GM19468 (cell line): ENCODE results near the gene PEX7.

Experiments used
- ATAC-seq: cut with Tn5 transposase; IDR thresholded peaks from one replicate; pipeline ENCODE4 v1.9.1; 2021; ENCODE audit warnings: mild to moderate bottlenecking, moderate library complexity, moderate number of reproducible peaks; ENCODE audit not compliant: unreplicated experiment; ENCODE audit errors: extremely low read depth

Gene PEX7, protein sequence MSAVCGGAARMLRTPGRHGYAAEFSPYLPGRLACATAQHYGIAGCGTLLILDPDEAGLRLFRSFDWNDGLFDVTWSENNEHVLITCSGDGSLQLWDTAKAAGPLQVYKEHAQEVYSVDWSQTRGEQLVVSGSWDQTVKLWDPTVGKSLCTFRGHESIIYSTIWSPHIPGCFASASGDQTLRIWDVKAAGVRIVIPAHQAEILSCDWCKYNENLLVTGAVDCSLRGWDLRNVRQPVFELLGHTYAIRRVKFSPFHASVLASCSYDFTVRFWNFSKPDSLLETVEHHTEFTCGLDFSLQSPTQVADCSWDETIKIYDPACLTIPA

DNA sequence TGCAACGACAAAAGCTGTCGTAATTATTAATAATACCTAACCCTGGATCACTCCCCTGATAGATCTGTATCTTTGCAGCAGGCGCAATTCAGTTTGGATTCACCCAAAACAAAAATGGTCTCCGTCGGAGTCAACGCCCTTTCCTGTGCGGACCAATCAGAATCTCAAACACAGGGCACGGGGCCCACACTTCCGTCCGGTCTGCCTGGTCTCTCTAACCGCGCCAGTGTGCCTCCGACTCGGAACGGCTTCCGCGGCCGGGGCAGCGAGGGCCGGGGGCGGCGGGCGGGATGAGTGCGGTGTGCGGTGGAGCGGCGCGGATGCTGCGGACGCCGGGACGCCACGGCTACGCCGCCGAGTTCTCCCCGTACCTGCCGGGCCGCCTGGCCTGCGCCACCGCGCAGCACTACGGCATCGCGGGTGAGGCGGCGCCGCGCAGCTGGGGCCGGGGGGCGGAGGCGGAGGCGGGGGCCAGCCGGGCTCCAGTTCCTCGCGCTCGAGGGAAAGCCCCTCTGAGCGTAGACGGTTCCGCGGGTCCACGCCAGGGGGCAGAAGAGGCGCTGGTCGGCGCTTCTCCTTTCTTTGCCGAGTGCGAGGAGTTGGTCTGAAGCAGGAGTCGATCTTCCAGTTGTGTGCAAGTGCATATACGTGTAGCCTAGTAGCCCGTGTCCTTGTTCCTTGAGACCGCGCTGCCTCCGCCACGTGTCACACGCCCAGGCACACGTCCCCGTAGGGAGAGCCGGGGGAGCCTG is at the start of gene PEX7:
PEX7 (plus strand) TSS at position 217 of the 752 bp plus-strand sequence; CDS start at position 291, 74 bp downstream.
- peak; percentile 94 for ATAC-seq

DNA sequence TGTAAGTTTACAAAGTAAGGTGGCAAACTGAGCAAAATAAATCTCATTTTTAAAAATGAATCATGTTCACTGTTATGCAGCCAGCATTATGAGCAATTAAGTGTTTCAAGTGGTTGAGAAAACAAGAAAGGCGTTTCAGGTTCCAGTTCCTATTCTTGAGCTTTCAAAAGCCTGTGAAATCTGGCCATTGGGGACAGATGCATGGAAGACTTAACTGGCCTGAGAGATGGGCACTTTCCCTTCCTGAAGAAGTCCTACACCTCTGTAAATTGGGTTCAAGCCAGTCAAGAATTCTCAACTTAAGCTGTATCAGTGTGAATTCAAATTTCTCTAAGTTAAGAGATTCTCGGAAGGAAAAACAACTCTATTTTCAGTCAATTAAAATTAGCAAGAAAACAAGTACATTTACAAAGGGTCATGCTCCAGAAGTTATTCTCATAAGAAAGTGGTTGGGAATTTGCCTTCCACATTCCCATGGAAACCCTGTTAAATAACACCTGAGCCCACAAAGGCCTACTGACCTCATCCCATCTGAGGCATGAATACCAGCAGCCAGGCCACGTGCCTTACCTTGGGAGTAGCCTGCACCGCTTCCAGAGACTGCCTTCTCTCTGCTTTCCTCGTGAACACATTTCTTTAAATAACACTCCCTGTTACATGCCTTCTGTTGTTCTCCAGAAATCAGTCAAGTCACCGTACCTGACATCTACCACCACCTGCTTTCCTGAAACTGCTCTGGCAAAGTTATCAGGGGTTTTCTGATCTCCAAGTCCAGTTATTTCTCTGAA is 49.5 kb upstream of the PEX7 start:
- peak; percentile 51 for ATAC-seq

DNA sequence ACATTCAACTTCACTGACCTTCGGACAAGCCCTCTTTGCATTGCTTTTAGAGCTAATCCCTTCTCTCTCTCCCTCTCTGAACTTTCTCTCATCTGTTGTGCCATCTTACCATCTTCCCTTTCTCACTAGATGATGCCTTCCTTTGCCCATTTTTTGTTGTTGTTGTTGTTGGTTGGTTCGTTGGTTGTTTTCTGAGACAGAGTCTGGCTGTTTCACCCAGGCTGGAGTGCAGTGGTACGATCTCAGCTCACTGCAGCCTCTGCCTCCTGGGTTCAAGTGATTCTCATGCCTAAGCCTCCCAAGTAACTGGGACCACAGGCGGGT is 49.0 kb upstream of the PEX7 start:
- ATAC-seq: no peak

DNA sequence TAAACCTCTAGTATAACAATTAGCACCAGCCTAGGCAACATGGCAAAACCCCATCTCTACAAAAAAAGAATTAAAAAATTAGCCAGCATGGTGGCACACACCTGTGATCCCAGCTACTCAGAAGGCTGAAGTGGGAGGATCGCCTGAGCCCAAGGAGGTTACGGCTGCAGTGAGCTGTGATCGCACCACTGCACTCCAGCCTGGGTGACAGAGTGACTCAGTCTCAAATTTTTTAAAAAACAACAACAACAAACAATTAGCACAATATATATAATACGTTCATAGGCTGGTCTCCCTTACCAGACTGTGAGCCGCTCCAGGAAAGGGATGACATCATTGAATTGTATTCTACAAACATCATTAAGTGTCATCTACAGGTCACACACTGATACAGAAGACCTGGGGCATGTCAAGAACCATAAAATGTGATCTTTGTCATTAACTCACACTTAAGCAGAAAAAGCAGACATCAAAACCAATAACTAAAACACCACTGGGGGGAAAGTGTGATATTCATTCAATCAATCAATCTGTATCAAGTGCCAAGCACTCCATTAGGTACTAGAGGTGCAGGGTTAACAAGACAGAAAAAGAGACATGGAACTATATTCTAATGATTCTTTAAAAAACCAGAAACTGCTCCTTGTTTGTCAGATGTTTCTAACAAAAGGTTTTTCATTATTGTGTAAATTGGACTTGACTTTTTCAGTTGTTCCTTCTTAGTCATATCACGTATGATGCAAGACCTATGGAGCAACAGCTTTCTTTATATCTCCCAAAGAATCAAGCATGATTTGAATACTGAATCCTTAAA is 48.0 kb upstream of the PEX7 start:
- ATAC-seq: no peak

DNA sequence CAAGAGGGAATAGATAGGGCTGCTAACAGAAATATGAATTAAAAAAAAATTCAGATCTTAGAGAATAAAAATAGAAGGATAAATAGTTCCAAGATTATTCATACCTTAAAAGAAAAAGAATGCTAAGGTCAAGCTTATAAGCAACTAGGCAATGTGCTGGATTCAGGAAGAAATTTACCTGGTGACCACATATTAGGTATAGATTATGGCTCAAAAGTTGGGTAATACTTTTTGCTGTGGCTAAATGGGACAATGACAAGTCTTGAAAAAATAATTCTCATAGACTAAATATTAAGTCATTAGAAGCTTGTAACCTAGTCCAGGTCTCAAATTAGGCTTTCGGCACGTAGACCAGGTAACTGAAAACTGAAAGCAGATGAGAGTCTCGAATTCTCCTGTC is 47.3 kb upstream of the PEX7 start:
- no peak for ATAC-seq

DNA sequence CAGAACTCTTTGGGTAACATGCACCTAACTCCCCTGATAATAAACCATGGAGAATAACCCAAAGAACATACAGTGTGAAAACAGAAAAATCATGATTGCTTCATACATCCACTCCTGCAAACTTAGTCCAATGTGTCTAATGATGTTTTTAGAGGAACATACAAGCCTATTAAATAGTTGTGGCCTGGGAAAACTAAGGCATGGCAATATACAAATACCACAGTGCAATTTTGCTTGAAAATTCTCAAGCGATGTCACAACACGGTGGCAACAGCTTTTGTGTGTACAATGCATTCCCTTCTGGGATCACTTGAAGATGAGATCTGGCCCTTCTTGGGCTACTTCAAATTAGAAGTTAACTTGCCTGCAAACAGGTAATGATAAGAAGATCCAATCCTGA is 46.8 kb upstream of the PEX7 start:
- ATAC-seq: no peak

DNA sequence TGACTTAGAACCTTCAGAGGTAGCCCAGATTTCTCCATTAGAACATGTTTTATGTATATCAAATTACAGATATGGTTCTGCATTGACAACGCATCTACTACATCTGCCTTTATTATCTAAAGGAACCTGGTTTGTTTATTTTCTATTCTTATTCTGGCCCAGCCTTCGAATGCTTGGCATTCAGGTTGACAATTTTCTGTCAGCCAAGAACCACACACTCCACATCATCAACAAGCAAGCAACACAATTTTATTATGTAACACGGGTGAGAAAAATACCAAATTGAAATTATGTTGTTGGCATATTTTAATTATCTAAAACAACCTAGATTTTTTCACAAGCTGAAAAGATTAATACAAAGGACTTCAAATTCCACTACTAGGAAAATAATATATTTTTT is 44.7 kb upstream of the PEX7 start:
- no peak for ATAC-seq

DNA sequence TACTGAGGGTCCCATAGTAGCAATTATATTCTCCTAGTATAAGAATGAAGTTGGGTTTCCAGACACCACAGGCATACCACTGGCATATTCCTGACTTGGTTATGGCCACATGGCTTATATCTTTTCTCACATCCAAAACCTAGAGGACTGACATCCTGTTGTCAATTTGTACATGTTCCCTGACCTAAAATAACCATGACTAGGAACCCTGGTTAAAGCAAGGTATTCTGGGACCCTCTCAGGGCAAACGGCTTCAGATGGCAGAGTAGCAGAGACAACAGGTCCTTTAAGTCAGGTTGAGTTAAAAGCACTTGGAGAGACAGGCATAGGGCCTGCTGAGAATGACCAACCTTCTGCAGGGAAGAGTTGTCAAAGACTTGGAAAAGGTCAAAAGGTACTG is 42.7 kb upstream of the PEX7 start:
- ATAC-seq: no peak

DNA sequence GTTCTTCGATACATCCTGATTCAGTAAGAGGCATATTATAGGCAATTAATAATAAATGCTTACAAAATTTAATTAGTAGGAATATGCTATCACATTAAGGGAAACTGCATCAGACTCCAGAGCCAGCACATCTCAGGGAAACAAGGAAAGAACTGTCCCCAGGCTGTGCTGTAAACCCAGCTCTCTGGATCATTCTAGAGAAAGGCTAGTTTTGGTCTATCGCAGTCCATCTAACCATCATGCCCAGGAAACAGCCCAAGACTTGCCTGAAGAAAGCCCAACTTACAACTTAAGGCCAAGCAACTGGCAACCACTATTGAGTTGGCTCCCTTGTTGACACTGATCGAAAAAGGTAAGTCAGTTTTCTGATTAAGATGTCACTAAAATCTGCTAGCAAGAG is 41.4 kb upstream of the PEX7 start:
- no peak for ATAC-seq

DNA sequence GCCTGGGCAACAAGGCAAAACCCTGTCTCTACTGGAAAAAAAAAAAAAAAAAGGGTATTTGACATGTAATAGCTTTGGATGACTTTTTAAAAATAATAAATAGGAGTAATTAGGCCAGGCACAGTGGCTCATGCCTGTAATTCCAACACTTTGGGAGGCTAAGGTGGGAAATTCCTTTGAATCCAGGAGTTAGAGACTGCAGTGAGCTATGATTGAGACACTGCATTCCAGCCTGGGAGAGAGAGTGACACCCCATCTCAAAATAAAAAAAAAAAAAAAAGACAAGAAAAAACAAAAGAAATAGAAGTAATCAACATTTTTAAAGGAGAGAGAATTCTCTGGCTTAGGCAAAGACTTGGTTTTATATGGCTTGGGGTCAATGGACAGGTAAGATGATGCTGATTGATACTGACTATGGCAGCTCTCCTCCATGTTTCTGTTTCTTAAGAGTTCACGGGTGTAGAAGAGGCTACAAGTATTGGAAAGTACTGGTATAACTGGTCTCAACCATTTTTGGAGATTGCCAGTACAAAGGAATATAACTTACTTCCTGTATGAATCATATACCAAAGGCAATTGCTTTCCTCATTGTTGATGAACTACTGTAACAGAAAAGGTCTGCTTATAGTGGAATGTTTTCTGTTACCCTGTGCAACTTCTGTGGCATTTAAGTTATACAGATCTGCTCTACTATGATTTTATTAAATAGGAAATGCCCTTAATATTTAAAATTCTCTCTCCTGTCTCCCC is 40.2 kb upstream of the PEX7 start:
- no peak for ATAC-seq

DNA sequence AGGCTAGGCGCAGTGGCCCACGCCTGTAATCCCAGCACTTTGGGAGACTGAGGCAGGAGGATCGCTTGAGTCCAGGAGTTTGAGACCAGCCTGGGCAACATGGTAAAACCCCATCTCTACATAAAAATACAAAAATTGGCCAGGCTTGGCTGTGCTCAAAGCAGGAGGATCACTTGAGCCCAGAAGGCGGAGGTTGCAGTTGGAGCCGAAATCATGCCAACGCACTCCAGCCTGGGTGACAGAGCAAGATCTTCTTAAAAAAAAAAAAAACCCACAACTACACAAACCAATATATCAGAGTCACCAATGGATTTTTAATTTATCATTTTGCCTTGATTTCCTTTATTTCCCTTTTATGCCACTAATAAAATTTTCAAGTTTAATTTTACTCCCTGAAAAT is 39.4 kb upstream of the PEX7 start:
- ATAC-seq: no peak

DNA sequence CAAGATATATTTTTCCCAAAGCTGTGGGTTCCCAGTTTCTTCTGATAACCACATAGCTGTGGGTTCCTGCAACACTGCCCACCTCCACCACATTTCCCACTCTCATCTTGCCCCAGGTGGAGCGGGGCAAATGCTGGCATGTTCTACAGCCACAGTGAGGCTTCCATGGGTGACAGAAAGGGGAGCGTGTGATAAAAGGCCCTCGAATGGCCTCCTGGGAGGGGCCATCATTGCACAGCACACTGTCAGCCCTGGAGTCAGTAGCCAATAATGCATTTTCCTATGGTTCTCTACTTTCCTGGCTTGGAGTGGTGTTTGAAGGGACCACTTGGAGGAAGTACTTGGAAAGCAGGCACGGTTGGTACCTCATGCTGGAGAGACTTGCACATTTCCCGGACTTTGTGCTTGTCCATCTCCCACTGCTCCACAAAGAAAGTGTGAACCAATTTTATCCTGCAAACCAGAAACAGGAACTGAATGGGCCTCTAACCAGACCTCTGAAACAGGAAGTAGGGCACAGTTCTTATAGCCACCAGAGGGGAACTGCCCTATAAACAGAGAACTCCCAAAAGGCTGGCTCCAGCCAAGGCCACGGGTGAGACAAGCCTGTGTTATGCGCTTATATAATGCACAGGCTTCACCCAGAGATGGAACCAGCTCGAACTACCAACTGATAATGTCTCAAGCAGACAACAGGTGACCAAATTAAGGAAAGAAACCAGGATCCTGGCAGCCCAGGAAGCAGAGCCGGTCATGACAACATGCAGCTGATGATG is 38.7 kb upstream of the PEX7 start:
- ATAC-seq: no peak

DNA sequence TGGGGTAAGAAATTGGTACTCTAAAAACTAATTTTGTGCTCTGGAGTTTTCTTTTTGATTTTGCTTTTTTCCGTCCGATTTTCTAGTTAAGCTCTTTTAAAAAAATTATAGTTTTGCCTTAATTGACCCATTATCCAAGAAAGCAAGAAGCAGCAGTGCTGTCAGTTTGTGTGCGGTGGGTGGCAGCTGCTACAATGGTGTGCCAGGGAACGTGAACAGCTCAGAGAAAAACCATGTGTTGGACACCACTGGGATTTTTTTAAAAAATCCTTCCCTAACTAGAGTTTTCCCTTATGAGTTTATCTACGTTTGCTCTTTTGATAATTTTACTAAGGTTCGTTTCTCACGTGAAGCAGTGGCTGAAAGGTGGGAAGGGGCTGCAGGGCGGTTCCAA is 38.1 kb upstream of the PEX7 start:
- ATAC-seq: no peak

DNA sequence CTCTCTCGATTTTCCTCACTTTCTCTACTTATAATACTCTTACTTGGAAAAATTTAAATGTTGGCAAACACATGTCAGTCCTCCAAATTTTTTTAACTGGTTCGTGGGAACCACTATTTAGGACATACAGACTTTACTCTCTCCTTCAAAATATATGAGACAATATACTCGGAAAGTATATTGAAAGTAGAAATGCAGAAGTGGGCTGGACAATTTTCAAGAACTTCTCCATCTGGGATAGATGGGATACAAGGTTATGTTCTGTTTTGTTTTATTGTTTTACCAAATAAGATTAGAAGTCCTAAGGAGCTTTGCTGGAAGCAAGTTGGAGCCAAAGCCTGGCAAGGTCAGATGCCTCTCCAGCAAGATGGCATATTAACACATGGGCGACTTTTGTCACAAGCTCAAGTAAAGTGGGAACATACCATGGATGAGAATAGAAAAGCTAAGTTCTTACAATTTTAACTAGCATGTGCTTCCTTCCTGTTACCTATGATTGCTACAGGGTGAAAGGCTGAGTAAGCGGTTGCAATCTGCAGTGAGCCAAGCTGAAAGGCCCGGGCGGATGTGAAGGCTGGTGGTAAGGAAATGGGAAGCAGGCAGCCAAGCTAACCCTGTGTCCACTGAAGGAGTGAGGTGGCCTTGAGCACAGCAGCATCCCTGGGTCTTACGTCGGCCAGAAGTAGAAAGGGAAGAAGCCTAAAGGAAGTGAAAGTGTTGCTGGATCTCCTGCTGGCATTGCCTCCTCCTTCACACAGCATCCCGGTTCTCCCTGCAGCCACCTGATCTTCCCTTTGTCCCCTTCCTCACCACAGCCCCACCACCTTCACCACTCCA is 37.3 kb upstream of the PEX7 start:
- no peak for ATAC-seq

DNA sequence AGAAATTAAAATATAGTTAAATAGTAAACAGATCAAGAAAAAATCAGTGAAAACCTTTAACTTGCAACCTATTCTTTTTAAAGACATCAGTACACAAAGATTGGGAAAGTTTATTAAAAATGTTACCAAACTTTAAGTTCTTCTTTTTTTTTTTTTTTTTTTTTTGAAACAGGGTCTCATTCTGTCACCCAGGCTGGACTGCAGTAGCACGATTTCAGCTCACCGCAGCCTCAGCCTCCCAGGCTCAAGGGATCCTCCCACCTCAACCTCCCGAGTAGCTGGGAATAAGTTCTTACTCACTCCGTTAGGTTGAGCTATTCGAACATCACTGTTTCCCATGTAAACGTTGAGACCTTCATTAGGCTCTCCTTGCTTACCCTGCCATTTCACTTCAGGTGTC is 35.7 kb upstream of the PEX7 start:
- ATAC-seq: no peak

DNA sequence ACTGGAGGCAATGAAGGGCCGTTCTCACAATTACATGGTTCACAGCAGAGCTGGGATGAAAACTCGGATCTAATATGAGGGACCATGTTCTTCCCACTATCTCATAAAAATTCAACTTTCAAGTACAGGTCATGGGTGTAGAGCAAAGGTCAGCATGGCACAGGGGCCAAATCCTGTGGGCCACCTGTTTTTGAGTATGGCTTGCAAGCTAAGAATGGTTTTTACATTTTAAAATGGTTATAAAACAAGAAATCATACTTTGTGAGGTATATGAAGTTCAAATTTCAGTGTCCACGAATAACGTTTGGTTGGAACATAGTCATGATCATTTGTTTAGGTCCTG is 34.7 kb upstream of the PEX7 start:
- no peak for ATAC-seq

DNA sequence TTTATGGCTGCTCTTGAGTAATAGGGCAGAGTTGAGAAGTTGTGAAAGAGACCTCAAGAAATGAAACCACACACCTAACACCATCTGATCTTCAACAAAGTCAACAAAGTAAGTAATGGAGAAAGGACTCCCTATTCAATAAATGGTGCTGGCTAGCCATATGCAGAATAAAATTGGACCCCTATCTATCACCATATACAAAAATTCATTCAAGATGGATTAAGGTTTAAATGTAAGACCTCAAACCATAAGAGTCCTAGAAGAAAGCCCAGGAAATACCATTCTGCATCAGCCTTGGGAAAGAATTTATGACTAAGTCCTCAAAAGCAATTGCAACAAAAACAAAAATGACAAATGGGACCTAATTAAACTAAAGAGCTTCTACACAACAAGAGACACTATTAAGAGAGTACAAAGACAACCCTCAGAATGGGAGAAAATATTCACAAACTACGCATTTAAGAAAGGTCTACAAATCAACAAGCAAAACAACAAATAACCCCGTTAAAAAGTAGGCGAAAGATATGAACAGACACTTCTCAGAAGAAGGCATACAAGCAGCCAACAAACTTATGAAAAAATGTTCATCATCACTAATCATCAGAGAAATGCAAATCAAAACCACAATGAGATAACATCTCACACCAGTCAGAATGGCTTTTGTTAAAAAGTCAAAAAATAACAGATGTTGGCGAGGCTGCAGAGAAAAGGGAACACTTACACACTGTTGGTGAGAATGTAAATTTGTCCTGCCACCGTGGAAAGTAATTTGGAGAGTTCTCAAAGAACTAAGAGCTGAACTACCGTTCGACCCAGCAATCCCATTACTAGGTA is 34.1 kb upstream of the PEX7 start:
- ATAC-seq: no peak
